Measurements from ENCODE around the gene TMEM156. TPM values are rescaled to one million over a fixed set of nuclear protein-coding genes. Genes with fewer than 3 reads are reported as not detected.

The TMEM156 gene, protein sequence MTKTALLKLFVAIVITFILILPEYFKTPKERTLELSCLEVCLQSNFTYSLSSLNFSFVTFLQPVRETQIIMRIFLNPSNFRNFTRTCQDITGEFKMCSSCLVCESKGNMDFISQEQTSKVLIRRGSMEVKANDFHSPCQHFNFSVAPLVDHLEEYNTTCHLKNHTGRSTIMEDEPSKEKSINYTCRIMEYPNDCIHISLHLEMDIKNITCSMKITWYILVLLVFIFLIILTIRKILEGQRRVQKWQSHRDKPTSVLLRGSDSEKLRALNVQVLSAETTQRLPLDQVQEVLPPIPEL
- total RNA-seq, result 10 to 100 TPM; 27.6 to 28.2 TPM

GRCh38 chr4:39032218-39033085 is at the start of gene TMEM156:
TMEM156 (minus strand) TSS chr4:39032409; CDS start chr4:39032313, 96 bp downstream.
- CTCF ChIA-PET, result interaction anchor here (1.2 to 1.4 kb wide), 2 partner anchors 20 to 130 kb away, joined by 3 to 4 read pairs; no protein-coding TSS in a partner anchor
- DNase-seq, result peak; percentile 46
- Mint-ChIP-seq H3K27me3 (no peaks in the 10 kb centered on the region), H3K4me1 (peaks cover 34% of the 10 kb centered on the region), H3K27ac (peak within 1 kb of the TSS; percentile 77), H3K4me3 (peak within 1 kb of the TSS; percentile 79), H3K36me3 (ENCODE audit: low read depth) (peaks cover 9% of the 10 kb centered on the region), H3K9me3 (no peaks in the 10 kb centered on the region)
- POLR2A ChIA-PET, result interaction anchor here (0.6 to 9.4 kb wide), 6 partner anchors 12 to 1165 kb away, joined by 3 to 181 read pairs (median 9); no protein-coding TSS in a partner anchor

DNA sequence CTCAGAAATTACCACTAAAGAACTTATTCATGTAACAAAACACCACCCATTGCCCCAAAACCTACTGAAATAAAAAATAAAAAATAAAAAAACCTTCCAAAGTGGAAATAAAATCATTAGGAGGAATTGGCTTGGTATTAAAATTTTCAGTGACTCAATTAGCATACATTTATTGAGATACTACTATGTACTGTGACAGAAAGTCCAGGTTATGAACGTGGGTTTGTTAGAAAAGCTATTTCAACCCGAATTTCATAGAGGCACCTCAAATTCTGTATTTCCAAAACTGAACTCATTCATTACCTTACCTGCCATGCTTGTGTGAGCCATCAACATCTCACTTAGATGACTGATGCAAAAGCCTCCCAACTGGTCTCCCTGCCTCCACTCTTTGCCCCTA is 46.6 kb upstream of the TMEM156 start:
- Mint-ChIP-seq H3K27ac (no peak overlapping the region), H3K36me3 (ENCODE audit: low read depth) (peaks cover 59% of the 10 kb centered on the region), H3K9me3 (no peaks in the 10 kb centered on the region), H3K4me3 (no peak overlapping the region), H3K4me1 (no peaks in the 10 kb centered on the region), H3K27me3 (no peaks in the 10 kb centered on the region)
- POLR2A ChIA-PET, result no interaction called here
- no peak for DNase-seq
- CTCF ChIA-PET, result no interaction called here

DNA sequence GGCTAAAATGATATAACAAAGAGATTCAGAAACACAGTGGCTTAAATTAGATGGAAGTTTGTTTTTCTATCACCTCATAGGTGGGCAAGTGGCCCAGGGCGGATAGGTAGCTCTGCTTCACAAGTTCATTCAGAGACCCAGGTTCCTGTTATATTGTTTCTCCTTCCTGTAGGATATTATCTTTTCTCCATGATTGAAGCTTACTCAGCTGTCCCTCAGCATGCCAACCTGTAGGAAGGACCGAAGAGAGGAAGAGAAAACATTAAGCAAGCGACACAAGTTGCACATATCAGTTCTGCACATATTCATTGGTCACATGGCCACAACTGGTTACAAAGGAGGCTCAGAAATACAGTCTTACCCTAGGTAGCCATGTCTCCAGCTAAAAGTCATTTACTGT is 36.7 kb upstream of the TMEM156 start:
- no peaks in the 10 kb centered on the region for H3K27me3 Mint-ChIP-seq
- no peak overlapping the region for H3K27ac Mint-ChIP-seq
- no peaks in the 10 kb centered on the region for H3K9me3 Mint-ChIP-seq
- DNase-seq, result no peak
- no peak overlapping the region for H3K4me3 Mint-ChIP-seq
- peaks cover 19% of the 10 kb centered on the region for H3K36me3 Mint-ChIP-seq (ENCODE audit: low read depth)
- POLR2A ChIA-PET, result interaction anchor here (0.7 kb wide), 1 partner anchor 119 kb away, joined by 3 read pairs; no protein-coding TSS in a partner anchor
- CTCF ChIA-PET, result no interaction called here
- peaks cover 13% of the 10 kb centered on the region for H3K4me1 Mint-ChIP-seq

DNA sequence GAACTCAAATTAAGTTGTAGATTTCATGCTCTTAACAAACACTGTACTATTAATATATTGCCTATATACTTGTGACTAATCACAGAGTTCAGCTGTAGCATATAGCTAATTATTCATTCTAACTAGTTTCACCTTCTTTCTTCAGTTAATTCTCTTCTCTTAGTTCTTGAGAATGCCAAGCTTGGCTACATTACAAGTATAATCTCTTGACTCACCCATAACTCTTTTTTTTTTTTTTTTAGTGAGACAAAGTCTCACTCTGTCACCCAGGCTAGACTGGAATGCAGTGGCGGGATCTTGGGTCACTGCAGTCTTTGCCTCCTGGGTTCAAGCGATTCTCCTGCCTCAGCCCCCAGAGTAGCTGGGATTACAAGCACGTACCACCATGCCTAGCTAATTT is 35.2 kb upstream of the TMEM156 start:
- H3K9me3 Mint-ChIP-seq, result no peaks in the 10 kb centered on the region
- CTCF ChIA-PET, result interaction anchor here (0.7 kb wide), 1 partner anchor 319 kb away, joined by 3 read pairs; no protein-coding TSS in a partner anchor
- no peak overlapping the region for H3K27ac Mint-ChIP-seq

DNA sequence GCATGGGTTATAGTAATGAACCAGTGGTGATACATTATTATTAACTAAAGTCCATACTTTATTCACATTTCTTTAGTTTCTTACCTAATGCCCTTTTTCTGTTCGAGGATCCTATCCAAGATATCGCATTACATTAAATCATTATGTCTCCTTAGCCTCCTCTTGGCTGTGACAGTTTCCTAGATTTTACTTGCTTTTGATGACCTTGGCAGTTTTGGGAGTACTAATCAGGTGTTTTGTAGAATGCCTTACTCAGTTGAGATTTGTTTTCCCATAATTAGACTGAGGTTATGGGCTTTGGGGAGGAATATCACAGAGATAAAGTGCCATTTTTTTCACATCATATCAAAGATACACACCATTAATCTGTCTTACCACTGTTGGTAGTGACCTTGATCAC is 34.8 kb upstream of the TMEM156 start:
- Mint-ChIP-seq H3K36me3 (ENCODE audit: low read depth) (peaks cover 21% of the 10 kb centered on the region), H3K9me3 (no peaks in the 10 kb centered on the region), H3K27ac (no peak overlapping the region), H3K27me3 (no peaks in the 10 kb centered on the region), H3K4me1 (peaks cover 16% of the 10 kb centered on the region), H3K4me3 (no peak overlapping the region)
- no peak for DNase-seq
- ChIA-PET POLR2A (no interaction called here), CTCF (interaction anchor here (0.7 kb wide), 1 partner anchor 320 kb away, joined by 3 read pairs; no protein-coding TSS in a partner anchor)

More for the DNA sequence above, 35.2 kb upstream of the TMEM156 start:
- no peak overlapping the region for H3K4me3 Mint-ChIP-seq
- no peaks in the 10 kb centered on the region for H3K27me3 Mint-ChIP-seq
- POLR2A ChIA-PET, result no interaction called here
- H3K4me1 Mint-ChIP-seq, result peaks cover 14% of the 10 kb centered on the region
- no peak for DNase-seq
- H3K36me3 Mint-ChIP-seq (ENCODE audit: low read depth), result peaks cover 19% of the 10 kb centered on the region

- Mint-ChIP-seq H3K9me3 (no peaks in the 10 kb centered on the region), H3K4me1 (peaks cover 22% of the 10 kb centered on the region), H3K36me3 (ENCODE audit: low read depth) (peaks cover 22% of the 10 kb centered on the region), H3K4me3 (no peak overlapping the region), H3K27me3 (no peaks in the 10 kb centered on the region), H3K27ac (no peak overlapping the region)
- CTCF ChIA-PET, result no interaction called here
- POLR2A ChIA-PET, result no interaction called here
- no peak for DNase-seq
These were observed 34.2 kb upstream of the TMEM156 start for GRCh38 chr4:39066371-39066770.

GRCh38 chr4:39063430-39063829 is 31.2 kb upstream of the TMEM156 start:
- ChIA-PET POLR2A (no interaction called here), CTCF (no interaction called here)
- Mint-ChIP-seq H3K36me3 (ENCODE audit: low read depth) (peaks cover 9% of the 10 kb centered on the region), H3K4me1 (peaks cover 18% of the 10 kb centered on the region), H3K4me3 (no peak overlapping the region), H3K27me3 (no peaks in the 10 kb centered on the region), H3K27ac (no peak overlapping the region), H3K9me3 (no peaks in the 10 kb centered on the region)
- DNase-seq, result no peak

- no peaks in the 10 kb centered on the region for H3K9me3 Mint-ChIP-seq
- H3K27me3 Mint-ChIP-seq, result no peaks in the 10 kb centered on the region
- peaks cover 3% of the 10 kb centered on the region for H3K36me3 Mint-ChIP-seq (ENCODE audit: low read depth)
- DNase-seq, result no peak
- H3K4me3 Mint-ChIP-seq, result no peak overlapping the region
- CTCF ChIA-PET, result no interaction called here
- POLR2A ChIA-PET, result no interaction called here
- no peak overlapping the region for H3K27ac Mint-ChIP-seq
- peaks cover 12% of the 10 kb centered on the region for H3K4me1 Mint-ChIP-seq
These were observed 30.5 kb upstream of the TMEM156 start for GRCh38 chr4:39062770-39063097.

- Mint-ChIP-seq H3K36me3 (ENCODE audit: low read depth) (peaks cover 3% of the 10 kb centered on the region), H3K27ac (no peak within 1 kb of the TSS), H3K27me3 (no peaks in the 10 kb centered on the region), H3K9me3 (no peaks in the 10 kb centered on the region), H3K4me1 (peaks cover 12% of the 10 kb centered on the region), H3K4me3 (no peak within 1 kb of the TSS)
- ChIA-PET POLR2A (no interaction called here), CTCF (no interaction called here)
- no peak for DNase-seq
These were observed 30.0 kb upstream of the TMEM156 start, which contains the start of gene KLHL5 for GRCh38 chr4:39062094-39062769. KLHL5 (plus strand) TSS chr4:39062232; CDS start chr4:39062653, 421 bp downstream.

- Mint-ChIP-seq H3K4me3 (no peak overlapping the region), H3K9me3 (no peaks in the 10 kb centered on the region), H3K4me1 (peaks cover 16% of the 10 kb centered on the region), H3K27me3 (no peaks in the 10 kb centered on the region), H3K36me3 (ENCODE audit: low read depth) (peaks cover 3% of the 10 kb centered on the region), H3K27ac (no peak overlapping the region)
- CTCF ChIA-PET, result no interaction called here
- no peak for DNase-seq
- POLR2A ChIA-PET, result interaction anchor here (0.6 to 1.5 kb wide), 2 partner anchors 16 to 141 kb away, joined by 3 to 5 read pairs; no protein-coding TSS in a partner anchor
These were observed 29.2 kb upstream of the TMEM156 start for GRCh38 chr4:39061457-39061856.

DNA sequence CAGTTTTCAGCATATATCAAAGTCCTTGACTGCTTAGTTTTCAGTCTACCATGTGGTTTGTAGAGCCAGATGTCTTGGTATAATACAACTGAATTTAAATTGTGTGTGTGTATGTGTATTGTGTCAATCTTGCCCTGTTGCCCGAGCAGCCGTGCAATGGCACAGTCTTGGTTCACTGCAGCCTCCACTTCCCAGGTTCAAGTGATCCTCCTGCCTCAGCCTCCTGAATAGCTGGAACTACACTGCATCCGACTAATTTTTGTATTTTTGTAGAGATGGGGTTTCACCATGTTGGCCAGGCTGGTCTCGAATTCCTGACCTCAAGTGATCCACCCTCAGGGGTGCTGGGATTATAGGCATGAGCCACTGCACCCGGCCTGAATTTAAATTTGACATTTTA is 23.8 kb upstream of the TMEM156 start:
- H3K27ac Mint-ChIP-seq, result no peak overlapping the region
- ChIA-PET POLR2A (interaction anchor here (2.4 kb wide), 1 partner anchor 12 kb away, joined by 8 read pairs; no protein-coding TSS in a partner anchor), CTCF (interaction anchor here (2.3 kb wide), 1 partner anchor 154 kb away, joined by 8 read pairs; no protein-coding TSS in a partner anchor)
- peaks cover 13% of the 10 kb centered on the region for H3K4me1 Mint-ChIP-seq
- peaks cover 6% of the 10 kb centered on the region for H3K36me3 Mint-ChIP-seq (ENCODE audit: low read depth)
- no peaks in the 10 kb centered on the region for H3K27me3 Mint-ChIP-seq
- H3K9me3 Mint-ChIP-seq, result no peaks in the 10 kb centered on the region
- no peak for DNase-seq
- no peak overlapping the region for H3K4me3 Mint-ChIP-seq

- Mint-ChIP-seq H3K4me3 (no peak overlapping the region), H3K4me1 (peaks cover 18% of the 10 kb centered on the region), H3K36me3 (ENCODE audit: low read depth) (peaks cover 10% of the 10 kb centered on the region), H3K27me3 (no peaks in the 10 kb centered on the region), H3K27ac (no peak overlapping the region), H3K9me3 (no peaks in the 10 kb centered on the region)
- no peak for DNase-seq
- CTCF ChIA-PET, result interaction anchor here (1.3 kb wide), 1 partner anchor 14 kb away, joined by 3 read pairs; no protein-coding TSS in a partner anchor
- POLR2A ChIA-PET, result interaction anchor here (2.4 kb wide), 1 partner anchor 10 kb away, joined by 8 read pairs; no protein-coding TSS in a partner anchor
These were observed 22.3 kb upstream of the TMEM156 start for GRCh38 chr4:39054497-39054896.

Measured in activated CD4-positive, alpha-beta memory T cell treated with anti-CD3 and anti-CD28 coated beads, Interleukin-2, amount 10 ng/mL, durations not matched to agents 7 days and 5 days (primary cell).